HepG2 (cell line): Measurements from ENCODE around the gene S100A5. TPM values are rescaled to one million over a fixed set of nuclear protein-coding genes. Genes with fewer than 3 reads are reported as not detected.

ENCODE experiments used
- ARNT ChIP-seq: fragments of 450-650 bp; IDR thresholded peaks from 2 replicates; pipeline ENCODE4 v1.6.1; 2017
- NR2C2 ChIP-seq: sonication (generic); formaldehyde crosslinking; IDR thresholded peaks from 2 replicates; pipeline ENCODE4 v1.4.0; 2020; ENCODE audit warnings: missing genetic modification reagents, mild to moderate bottlenecking, moderate library complexity, borderline replicate concordance
- NR2F6 ChIP-seq, 2 experiments: IDR thresholded peaks; 2 replicates each; pipeline ENCODE4 v1.6.1; 2016; ENCODE audit warnings: antibody characterized with exemption in 1 of 2, mild to moderate bottlenecking in 1 of 2
- RXRB ChIP-seq: IDR thresholded peaks from 2 replicates; pipeline ENCODE4 v1.6.1; 2016; ENCODE audit warnings: borderline replicate concordance, missing genetic modification reagents, missing compliant biosample characterization
- SOX6 ChIP-seq, 2 experiments: fragments of 450-650 bp in 1 of 2; sonication (generic) in 1 of 2; formaldehyde crosslinking in 1 of 2; IDR thresholded peaks; 2 replicates each; pipeline versions ENCODE4 v1.4.0 to v1.6.1; 2017 to 2020; ENCODE audit warnings: antibody characterized with exemption in 1 of 2, mild to moderate bottlenecking in 1 of 2, missing genetic modification reagents in 1 of 2
- ZNF205 ChIP-seq: IDR thresholded peaks from 2 replicates; pipeline ENCODE4 v1.6.1; 2018; ENCODE audit warnings: missing biosample characterization, missing genetic modification reagents
- ZNF687 ChIP-seq: sonication (generic); formaldehyde crosslinking; IDR thresholded peaks from 2 replicates; pipeline ENCODE4 v1.5.1; 2020; ENCODE audit warnings: mild to moderate bottlenecking, missing genetic modification reagents, moderate library complexity
- ZNF770 ChIP-seq: sonication (generic); formaldehyde crosslinking; IDR thresholded peaks from 2 replicates; pipeline ENCODE4 v1.5.0; 2020; ENCODE audit warnings: mild to moderate bottlenecking, missing genetic modification reagents
- polyA plus RNA-seq, 8 experiments: library from polyadenylated mRNA; depleted of rRNA in 3 of 8; stranded (reverse) in 7 of 8; unstranded in 1 of 8; fragments of >200 nt; fragmentation: Illumina TruSeq in 4 of 8; extraction: Trizol in 4 of 8; gene quantifications; 2 replicates each; pipeline versions ENCODE4 v1.2.1 to v1.2.3, GENCODE V29; 2011 to 2016; ENCODE audit warnings: low read depth in 4 of 8, missing spikeins in 1 of 8, mixed read lengths in 1 of 8; ENCODE audit not compliant: insufficient read depth in 1 of 8
- total RNA-seq, 5 experiments: library from RNA; depleted of rRNA; stranded (reverse); fragments of >200 nt; fragmentation: Illumina TruSeq; extraction: Trizol; gene quantifications; 2 replicates each; pipeline ENCODE4 v1.2.3, GENCODE V29; 2016; ENCODE audit warnings: low read depth in 1 of 5
- TF ChIP-seq, protein P1 (sequence below), 2 experiments: fragments of 450-650 bp in 1 of 2; sonication (generic) in 1 of 2; formaldehyde crosslinking in 1 of 2; IDR thresholded peaks; 2 replicates each; pipeline versions ENCODE4 v1.6.1 to v1.8.0; 2016 to 2022; ENCODE audit warnings: antibody characterized with exemption in 1 of 2, mild to moderate bottlenecking in 1 of 2, missing genetic modification reagents in 1 of 2
- TF ChIP-seq, protein P2 (sequence below): sonication (generic); formaldehyde crosslinking; IDR thresholded peaks from 2 replicates; pipeline ENCODE4 v1.4.0; 2020; ENCODE audit warnings: missing genetic modification reagents

S100A5 gene
- total and polyA plus RNA-seq, 2 of the 13 experiments (the other 11 are each of a cell fraction or from before 2014, with no cell fraction given) = not detected

GRCh38 chr1:153506831-153507413, 33.8 kb downstream of the S100A5 start (continued):
- TF ChIP-seq ZNF687 (CRISPR knock-in tag) (peak; percentile 62), ZNF205 (CRISPR knock-in tag) (no peak), NR2C2 (CRISPR knock-in tag) (peak; percentile 39; the same call in 1 of the 2 replicates), RXRB (0 out of 2 replicates have a peak, but pooled peaks have one; percentile 37), ZNF770 (CRISPR knock-in tag) (peak; percentile 24; the same call in 1 of the 2 replicates), ARNT (no peak), NR2F6 (IDR thresholded peaks at IDR 0.05) (peak; percentile 72), NR2F6 (CRISPR knock-in tag; IDR thresholded peaks at IDR 0.05) (peak; percentile 69; the same call in 1 of the 2 replicates), SOX6 (IDR thresholded peaks at IDR 0.05) (no peak), SOX6 (CRISPR knock-in tag; IDR thresholded peaks at IDR 0.05) (0 out of 2 replicates have a peak, but pooled peaks have one; percentile 15)
- TF ChIP-seq, protein P1, sequence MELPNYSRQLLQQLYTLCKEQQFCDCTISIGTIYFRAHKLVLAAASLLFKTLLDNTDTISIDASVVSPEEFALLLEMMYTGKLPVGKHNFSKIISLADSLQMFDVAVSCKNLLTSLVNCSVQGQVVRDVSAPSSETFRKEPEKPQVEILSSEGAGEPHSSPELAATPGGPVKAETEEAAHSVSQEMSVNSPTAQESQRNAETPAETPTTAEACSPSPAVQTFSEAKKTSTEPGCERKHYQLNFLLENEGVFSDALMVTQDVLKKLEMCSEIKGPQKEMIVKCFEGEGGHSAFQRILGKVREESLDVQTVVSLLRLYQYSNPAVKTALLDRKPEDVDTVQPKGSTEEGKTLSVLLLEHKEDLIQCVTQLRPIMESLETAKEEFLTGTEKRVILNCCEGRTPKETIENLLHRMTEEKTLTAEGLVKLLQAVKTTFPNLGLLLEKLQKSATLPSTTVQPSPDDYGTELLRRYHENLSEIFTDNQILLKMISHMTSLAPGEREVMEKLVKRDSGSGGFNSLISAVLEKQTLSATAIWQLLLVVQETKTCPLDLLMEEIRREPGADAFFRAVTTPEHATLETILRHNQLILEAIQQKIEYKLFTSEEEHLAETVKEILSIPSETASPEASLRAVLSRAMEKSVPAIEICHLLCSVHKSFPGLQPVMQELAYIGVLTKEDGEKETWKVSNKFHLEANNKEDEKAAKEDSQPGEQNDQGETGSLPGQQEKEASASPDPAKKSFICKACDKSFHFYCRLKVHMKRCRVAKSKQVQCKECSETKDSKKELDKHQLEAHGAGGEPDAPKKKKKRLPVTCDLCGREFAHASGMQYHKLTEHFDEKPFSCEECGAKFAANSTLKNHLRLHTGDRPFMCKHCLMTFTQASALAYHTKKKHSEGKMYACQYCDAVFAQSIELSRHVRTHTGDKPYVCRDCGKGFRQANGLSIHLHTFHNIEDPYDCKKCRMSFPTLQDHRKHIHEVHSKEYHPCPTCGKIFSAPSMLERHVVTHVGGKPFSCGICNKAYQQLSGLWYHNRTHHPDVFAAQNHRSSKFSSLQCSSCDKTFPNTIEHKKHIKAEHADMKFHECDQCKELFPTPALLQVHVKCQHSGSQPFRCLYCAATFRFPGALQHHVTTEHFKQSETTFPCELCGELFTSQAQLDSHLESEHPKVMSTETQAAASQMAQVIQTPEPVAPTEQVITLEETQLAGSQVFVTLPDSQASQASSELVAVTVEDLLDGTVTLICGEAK (IDR thresholded peaks at IDR 0.05) = no peak
- TF ChIP-seq, protein P1 (CRISPR knock-in tag; IDR thresholded peaks at IDR 0.05) = no peak
- TF ChIP-seq, protein P2, sequence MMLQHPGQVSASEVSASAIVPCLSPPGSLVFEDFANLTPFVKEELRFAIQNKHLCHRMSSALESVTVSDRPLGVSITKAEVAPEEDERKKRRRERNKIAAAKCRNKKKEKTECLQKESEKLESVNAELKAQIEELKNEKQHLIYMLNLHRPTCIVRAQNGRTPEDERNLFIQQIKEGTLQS (CRISPR knock-in tag) = peak; percentile 48
